ENCODE results near the gene GRIK3.

GRIK3 gene

DNA sequence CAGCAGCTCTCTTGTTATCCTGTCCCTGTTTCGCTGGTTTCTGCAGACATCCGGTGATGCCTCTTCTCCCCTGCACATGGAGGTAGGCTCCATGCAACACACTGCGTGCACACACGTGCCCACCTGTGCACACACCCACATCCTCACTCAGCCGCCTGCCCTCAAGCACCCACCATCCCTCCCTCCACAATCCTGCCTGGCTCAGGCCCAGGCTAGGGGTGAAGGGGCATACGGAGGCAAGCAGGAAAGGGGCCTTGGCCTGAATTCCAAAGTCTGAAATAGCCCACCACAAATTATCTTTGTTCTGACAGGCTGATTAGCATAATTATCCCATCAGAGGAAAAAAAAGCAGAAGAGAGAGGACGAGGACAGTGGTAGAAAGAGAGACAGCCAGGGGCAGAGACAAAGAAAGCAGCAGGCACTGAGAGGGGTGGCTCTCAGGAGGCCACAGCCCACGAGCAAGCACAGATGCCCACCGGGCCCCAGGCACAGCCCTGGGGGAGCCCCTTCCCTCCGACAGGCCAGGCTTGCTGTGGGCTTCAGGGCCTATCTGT is 73.2 kb downstream of the GRIK3 start:
- DNase-seq (ENCODE audit: low read depth): no peak
- H3K4me3 ChIP-seq (ENCODE audit: low read depth, low read length): no peak overlapping the region
- TF ChIP-seq, protein P1, sequence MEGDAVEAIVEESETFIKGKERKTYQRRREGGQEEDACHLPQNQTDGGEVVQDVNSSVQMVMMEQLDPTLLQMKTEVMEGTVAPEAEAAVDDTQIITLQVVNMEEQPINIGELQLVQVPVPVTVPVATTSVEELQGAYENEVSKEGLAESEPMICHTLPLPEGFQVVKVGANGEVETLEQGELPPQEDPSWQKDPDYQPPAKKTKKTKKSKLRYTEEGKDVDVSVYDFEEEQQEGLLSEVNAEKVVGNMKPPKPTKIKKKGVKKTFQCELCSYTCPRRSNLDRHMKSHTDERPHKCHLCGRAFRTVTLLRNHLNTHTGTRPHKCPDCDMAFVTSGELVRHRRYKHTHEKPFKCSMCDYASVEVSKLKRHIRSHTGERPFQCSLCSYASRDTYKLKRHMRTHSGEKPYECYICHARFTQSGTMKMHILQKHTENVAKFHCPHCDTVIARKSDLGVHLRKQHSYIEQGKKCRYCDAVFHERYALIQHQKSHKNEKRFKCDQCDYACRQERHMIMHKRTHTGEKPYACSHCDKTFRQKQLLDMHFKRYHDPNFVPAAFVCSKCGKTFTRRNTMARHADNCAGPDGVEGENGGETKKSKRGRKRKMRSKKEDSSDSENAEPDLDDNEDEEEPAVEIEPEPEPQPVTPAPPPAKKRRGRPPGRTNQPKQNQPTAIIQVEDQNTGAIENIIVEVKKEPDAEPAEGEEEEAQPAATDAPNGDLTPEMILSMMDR (conservative IDR thresholded peaks at IDR 0.05; ENCODE audit: low read depth, low read length): no peak

DNA sequence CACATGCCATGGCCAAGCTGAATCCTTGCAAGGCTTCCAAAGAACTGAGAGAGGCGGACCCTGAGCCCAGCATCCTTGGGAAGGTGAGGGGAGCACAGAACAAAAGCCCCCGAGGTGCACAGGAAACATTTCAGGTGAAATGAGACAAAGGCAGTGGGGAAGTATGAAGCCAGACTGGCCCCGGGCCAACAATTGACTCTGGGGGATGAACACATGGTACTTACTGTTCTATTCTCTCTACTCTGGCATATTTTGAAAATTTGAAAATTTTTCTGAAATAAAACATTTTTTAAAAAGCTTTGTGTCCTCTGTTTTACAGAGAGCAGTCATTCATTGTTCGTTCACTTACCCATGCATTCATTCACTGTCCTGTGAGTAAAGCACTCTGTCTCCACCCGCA is 77.7 kb downstream of the GRIK3 start:
- no peak for DNase-seq (ENCODE audit: low read depth)
- no peak overlapping the region for H3K4me3 ChIP-seq (ENCODE audit: low read depth, low read length)
- TF ChIP-seq, protein P1 (conservative IDR thresholded peaks at IDR 0.05; ENCODE audit: low read depth, low read length): no peak

DNA sequence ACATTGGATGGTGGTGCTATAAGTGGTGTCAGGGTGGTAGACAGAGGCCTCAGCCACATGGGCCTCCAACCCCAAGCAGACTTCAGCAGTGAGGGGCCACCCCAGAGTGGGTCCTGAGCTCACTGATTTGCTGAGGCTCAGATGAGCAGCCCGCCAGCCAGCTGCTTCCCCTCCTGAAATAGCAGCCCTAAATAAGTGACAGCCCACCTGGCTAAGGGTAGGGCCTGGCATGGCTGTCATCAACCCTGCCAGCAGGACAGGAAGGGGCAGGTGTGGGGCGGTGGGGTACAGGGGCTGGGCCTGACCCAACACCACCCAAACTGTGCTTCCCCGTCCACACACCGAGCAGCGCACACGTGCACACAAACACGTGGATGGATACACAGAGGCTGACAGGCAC is 79.3 kb downstream of the GRIK3 start:
- no peak for DNase-seq (ENCODE audit: low read depth)
- no peak overlapping the region for H3K4me3 ChIP-seq (ENCODE audit: low read depth, low read length)
- TF ChIP-seq, protein P1 (conservative IDR thresholded peaks at IDR 0.05; ENCODE audit: low read depth, low read length): no peak

DNA sequence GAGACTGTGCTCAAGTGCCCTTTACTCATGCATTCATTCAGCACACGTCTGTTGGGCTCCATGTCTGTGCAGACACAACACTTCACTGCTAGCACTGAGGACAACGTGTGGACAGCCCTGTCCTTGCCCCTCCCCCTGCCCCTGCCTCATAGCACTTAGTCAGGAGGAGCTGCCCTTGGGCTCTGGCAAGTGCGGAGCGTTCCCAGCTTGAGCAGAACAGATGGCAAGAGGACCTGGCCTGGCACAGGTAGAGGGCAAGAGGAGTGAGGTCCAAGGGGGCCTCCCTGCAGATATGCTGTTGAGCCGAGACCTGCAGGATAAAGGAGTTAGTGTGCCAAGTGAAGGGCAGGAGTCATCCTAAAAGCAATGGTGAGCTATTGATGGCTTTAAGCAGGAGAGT is 81.3 kb downstream of the GRIK3 start:
- TF ChIP-seq, protein P1 (conservative IDR thresholded peaks at IDR 0.05; ENCODE audit: low read depth, low read length): no peak
- DNase-seq (ENCODE audit: low read depth): no peak
- H3K4me3 ChIP-seq (ENCODE audit: low read depth, low read length): no peak overlapping the region

DNA sequence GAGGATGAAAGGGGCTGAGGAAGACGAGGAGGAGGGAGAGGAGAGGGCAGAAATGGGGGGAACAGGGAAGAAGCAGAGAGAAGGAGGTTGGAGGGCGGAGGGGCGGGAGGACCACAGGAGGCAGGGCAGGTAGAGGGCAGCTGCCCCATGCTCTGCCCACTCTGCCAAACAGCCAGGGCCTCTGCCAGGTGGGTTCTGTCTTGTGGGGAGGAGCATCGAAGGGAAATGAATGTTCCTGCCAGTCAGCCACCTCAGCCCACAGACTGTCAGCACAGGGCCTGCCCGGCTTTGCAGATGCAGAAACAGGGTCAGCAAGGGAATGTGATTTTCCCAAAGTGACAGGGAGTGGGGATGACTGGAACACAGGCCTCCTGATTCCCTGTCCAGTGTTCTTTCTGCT is 82.6 kb downstream of the GRIK3 start:
- no peak overlapping the region for H3K4me3 ChIP-seq (ENCODE audit: low read depth, low read length)
- DNase-seq (ENCODE audit: low read depth): no peak
- TF ChIP-seq, protein P1 (conservative IDR thresholded peaks at IDR 0.05; ENCODE audit: low read depth, low read length): no peak

DNA sequence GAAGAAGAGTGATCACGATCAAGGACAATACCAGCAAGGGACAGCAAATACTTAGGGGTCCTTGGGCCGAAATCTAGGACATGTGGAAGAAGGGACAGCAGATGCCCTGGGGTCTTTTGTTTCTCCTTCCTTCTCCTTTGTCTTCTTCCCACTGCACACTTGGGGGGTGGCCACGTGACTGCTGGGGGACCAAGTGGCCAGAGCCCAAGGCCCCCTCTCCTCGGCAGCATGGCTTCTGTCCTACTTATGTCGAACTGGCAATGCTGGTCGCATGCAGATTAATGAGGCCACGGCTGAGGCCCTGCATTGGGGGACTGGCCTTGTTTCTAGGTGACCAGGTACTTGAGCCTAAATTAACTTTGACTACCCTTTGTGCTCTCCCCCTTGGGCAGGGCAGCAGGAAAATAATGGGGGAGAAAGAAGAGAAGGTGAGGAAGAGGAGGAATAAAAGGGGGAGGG is 83.0 kb downstream of the GRIK3 start:
- TF ChIP-seq, protein P1 (conservative IDR thresholded peaks at IDR 0.05; ENCODE audit: low read depth, low read length): no peak
- H3K4me3 ChIP-seq (ENCODE audit: low read depth, low read length): no peak overlapping the region
- DNase-seq (ENCODE audit: low read depth): no peak

DNA sequence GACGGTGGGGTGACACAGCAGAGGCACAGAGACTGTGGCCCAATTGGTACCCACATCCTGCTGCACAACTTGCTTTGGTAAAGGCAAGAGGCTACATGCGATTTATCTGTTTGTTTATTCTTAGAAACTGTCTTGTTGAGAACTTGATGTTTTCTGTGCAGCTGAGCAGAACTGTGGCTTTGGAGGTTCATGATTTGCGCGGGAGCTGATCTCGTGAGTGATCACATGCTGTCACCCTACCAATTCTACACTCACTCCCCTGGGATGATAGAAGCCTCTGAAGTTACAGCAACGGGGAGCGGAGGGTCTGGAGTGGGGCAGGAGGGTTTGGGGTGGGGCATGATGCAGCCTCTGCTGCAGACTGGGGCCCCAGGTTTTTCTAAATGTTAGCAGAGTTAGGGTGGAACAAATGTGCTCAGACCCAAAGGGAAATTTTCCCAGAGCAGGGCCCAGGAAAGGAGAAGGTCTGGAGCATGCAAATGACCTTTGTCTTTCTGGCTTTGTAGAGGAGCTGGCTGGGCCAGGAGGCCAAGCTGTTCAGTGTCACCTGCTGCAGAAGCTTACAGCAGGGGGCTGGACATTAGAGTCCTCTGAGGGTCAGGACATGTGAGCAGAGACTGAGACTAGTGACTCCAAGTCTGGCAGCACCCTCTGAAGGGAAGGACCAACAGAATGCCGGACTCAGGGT is 83.6 kb downstream of the GRIK3 start:
- TF ChIP-seq, protein P1 (conservative IDR thresholded peaks at IDR 0.05; ENCODE audit: low read depth, low read length): no peak
- DNase-seq (ENCODE audit: low read depth): no peak
- H3K4me3 ChIP-seq (ENCODE audit: low read depth, low read length): no peak overlapping the region

All from choroid plexus epithelial cell (primary cell).